Mesenchymal stem cell (in vitro differentiated cells and primary cell): Measurements from ENCODE around the gene ELAPOR2.

Experiments used
- DNase-seq: peaks from one replicate; pipeline ENCODE4 v3.0.0-alpha.2; 2013
- H2AFZ ChIP-seq: one replicate; pipeline ENCODE4 v1.6.1; 2013; ENCODE audit warnings: low read depth, mild to moderate bottlenecking, control low read depth, inconsistent platforms, low read length, moderate library complexity
- H2AK5ac ChIP-seq: 2 replicates; pipeline ENCODE4 v1.6.1; 2013; ENCODE audit warnings: low read length, moderate library complexity, mild to moderate bottlenecking, inconsistent platforms; ENCODE audit not compliant: severe bottlenecking
- H2BK120ac ChIP-seq: one replicate; pipeline ENCODE4 v1.6.1; 2013; ENCODE audit warnings: low read depth, mild to moderate bottlenecking, inconsistent platforms, low read length, moderate library complexity
- H2BK12ac ChIP-seq, 2 experiments: one replicate each; pipeline ENCODE4 v1.6.1; 2013; ENCODE audit warnings: inconsistent platforms in 2 of 2, low read length in 2 of 2, mild to moderate bottlenecking in 2 of 2, moderate library complexity in 2 of 2, control low read depth in 1 of 2
- H2BK15ac ChIP-seq: one replicate; pipeline ENCODE4 v1.6.1; 2013; ENCODE audit warnings: mild to moderate bottlenecking, low read depth, inconsistent platforms; ENCODE audit not compliant: poor library complexity, severe bottlenecking
- H2BK5ac ChIP-seq: 2 replicates; pipeline ENCODE4 v1.6.1; 2013; ENCODE audit warnings: low read depth, mild to moderate bottlenecking, low read length, control low read depth, inconsistent platforms; ENCODE audit not compliant: poor library complexity, severe bottlenecking
- H3K14ac ChIP-seq, 2 experiments: one replicate each; pipeline ENCODE4 v1.6.1; 2013; ENCODE audit warnings: inconsistent platforms in 2 of 2, low read length in 2 of 2, control low read depth in 1 of 2, mild to moderate bottlenecking in 1 of 2, moderate library complexity in 1 of 2
- H3K18ac ChIP-seq, 2 experiments: one replicate each; pipeline ENCODE4 v1.6.1; 2013; ENCODE audit warnings: inconsistent platforms in 2 of 2, low read length in 2 of 2, control low read depth in 1 of 2, low read depth in 1 of 2, mild to moderate bottlenecking in 1 of 2
- H3K23ac ChIP-seq, 2 experiments: one replicate each; pipeline ENCODE4 v1.6.1; 2013; ENCODE audit warnings: inconsistent platforms in 2 of 2, low read length in 2 of 2, mild to moderate bottlenecking in 2 of 2, moderate library complexity in 2 of 2, control low read depth in 1 of 2
- H3K27ac ChIP-seq: 2 replicates; pipeline ENCODE4 v1.5.1; 2013; ENCODE audit warnings: mild to moderate bottlenecking, moderate library complexity, low read length, control low read depth, inconsistent platforms; ENCODE audit not compliant: poor library complexity, severe bottlenecking
- H3K27me3 ChIP-seq, 2 experiments: 2 replicates each; pipeline versions ENCODE4 v1.6.1 to v1.7.0; 2013; ENCODE audit warnings: low read length in 2 of 2, mild to moderate bottlenecking in 2 of 2, moderate library complexity in 2 of 2, control low read depth in 1 of 2, inconsistent platforms in 1 of 2; ENCODE audit not compliant: control insufficient read depth in 1 of 2, insufficient read depth in 1 of 2
- H3K36me3 ChIP-seq, 2 experiments: 2 replicates each; pipeline versions ENCODE4 v1.6.1 to v1.7.0; 2013; ENCODE audit warnings: low read length in 2 of 2, control low read depth in 1 of 2, inconsistent platforms in 1 of 2, low read depth in 1 of 2, mild to moderate bottlenecking in 1 of 2; ENCODE audit not compliant: insufficient read depth in 2 of 2, control insufficient read depth in 1 of 2
- H3K4ac ChIP-seq, 2 experiments: one replicate each; pipeline ENCODE4 v1.6.1; 2013; ENCODE audit warnings: inconsistent platforms in 2 of 2, low read length in 2 of 2, mild to moderate bottlenecking in 2 of 2, moderate library complexity in 2 of 2, control low read depth in 1 of 2, low read depth in 1 of 2
- H3K4me1 ChIP-seq: 2 replicates; pipeline ENCODE4 v1.6.1; 2013; ENCODE audit warnings: low read depth, low read length, control low read depth; ENCODE audit not compliant: control insufficient read depth, insufficient read depth
- H3K4me2 ChIP-seq: 2 replicates; pipeline ENCODE4 v1.6.1; 2013; ENCODE audit warnings: low read length, mild to moderate bottlenecking, inconsistent platforms; ENCODE audit not compliant: poor library complexity, severe bottlenecking
- H3K4me3 ChIP-seq, 2 experiments: 2 replicates each; pipeline versions ENCODE4 v1.5.1 to v1.7.0; 2013; ENCODE audit warnings: low read length in 2 of 2, mild to moderate bottlenecking in 2 of 2, control low read depth in 1 of 2, low read depth in 1 of 2; ENCODE audit not compliant: insufficient read depth in 1 of 2
- H3K79me1 ChIP-seq: replicated peaks from 2 replicates; pipeline ENCODE4 v1.6.1; 2013; ENCODE audit warnings: mild to moderate bottlenecking, control low read depth, low read length, inconsistent platforms; ENCODE audit not compliant: poor library complexity, severe bottlenecking
- H3K9ac ChIP-seq: 2 replicates; pipeline ENCODE4 v1.7.0; 2013; ENCODE audit warnings: mild to moderate bottlenecking, low read length, moderate library complexity
- H3K9me3 ChIP-seq: 2 replicates; pipeline ENCODE4 v1.7.0; 2013; ENCODE audit warnings: mild to moderate bottlenecking, low read length; ENCODE audit not compliant: control insufficient read depth
- H4K8ac ChIP-seq: one replicate; pipeline ENCODE4 v1.6.1; 2013; ENCODE audit warnings: inconsistent platforms, mild to moderate bottlenecking, low read length, moderate library complexity
- H4K91ac ChIP-seq: one replicate; pipeline ENCODE4 v1.6.1; 2013; ENCODE audit warnings: mild to moderate bottlenecking, low read length, inconsistent platforms
- WGBS: methylation state at CpG from one replicate; pipeline ENCODE4 v1.1.7; 2013; ENCODE audit warnings: mixed read lengths; 5-methylcytosine and 5-hydroxymethylcytosine counted together

Gene ELAPOR2

DNA sequence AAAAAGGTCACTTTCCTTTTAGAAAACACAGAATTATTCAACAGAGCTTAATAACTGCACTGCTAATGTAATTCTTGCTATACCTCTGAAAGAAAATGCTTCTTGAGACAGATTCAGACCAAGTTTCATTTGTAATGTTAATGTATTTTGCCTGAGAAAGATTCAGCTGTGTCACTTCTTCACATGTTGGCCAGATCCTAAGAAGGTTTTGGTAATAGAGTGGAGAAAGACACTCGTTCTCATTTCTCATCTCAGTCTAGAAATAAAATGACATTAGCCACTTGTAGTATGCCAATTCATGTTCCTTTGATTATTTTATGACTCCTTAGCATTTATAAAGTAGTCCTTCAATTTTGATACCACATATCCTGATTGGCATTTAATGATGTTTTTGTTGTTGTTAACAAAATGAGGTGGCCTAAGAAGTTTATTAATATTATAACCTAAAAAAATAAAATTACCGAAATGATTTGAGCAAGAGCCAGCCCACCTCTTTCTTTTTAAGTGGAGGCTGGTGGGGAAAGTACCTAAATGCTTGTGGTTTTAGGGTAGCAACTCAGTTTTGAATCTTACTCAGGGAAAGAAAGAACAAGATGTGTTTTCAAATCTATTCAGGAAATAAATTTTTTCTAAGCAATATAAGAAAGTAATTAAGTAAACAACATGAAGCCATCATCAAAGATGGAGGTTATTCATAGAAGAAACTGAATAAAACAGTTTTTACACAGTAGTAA is 16.4 kb upstream of the ELAPOR2 start:
- Histone ChIP-seq H3K79me1 (no peaks in the 10 kb centered on the region), H3K23ac (no peak overlapping the region), H2BK5ac (no peak overlapping the region), H2BK12ac (no peak overlapping the region), H3K27me3 (no peaks in the 10 kb centered on the region), H3K4ac (no peak overlapping the region), H2AK5ac (no peak overlapping the region), H2AFZ (no peak overlapping the region), H4K91ac (no peak overlapping the region), H3K36me3 (no peaks in the 10 kb centered on the region), H2BK15ac (no peak overlapping the region), H3K4me3 (no peak overlapping the region), H3K18ac (no peak overlapping the region), H3K9ac (no peak overlapping the region), H3K9me3 (no peaks in the 10 kb centered on the region), H2BK120ac (no peak overlapping the region), H3K27ac (no peak overlapping the region), H4K8ac (no peak overlapping the region), H3K14ac (no peak overlapping the region), H3K4me2 (no peak overlapping the region), H3K4me1 (no peaks in the 10 kb centered on the region)
- WGBS = 100% methylated on average over 1 of the region's 2 CpGs
- no peak for DNase-seq

DNA sequence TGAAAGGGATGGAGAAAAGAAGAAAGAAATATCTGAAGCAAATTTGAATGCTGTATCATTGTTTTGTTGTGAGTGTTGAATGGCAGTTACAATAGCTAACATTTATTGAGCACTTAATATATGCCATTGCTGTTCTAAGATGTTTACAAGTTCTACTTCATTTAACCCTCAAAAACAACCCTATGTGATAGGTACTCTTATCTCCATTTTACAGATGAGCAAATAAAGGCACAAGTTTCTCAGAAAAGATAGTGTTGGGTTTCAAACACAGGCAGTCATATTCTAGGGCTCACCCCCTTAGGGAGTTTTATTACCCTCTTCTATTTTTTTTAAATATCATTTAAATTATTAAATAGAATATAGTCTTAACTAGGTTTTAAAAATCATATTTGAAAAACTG is 8.3 kb upstream of the ELAPOR2 start:
- H3K27me3 ChIP-seq = no peaks in the 10 kb centered on the region
- no peak overlapping the region for H3K4me3 ChIP-seq
- no peak overlapping the region for H2AK5ac ChIP-seq
- H4K91ac ChIP-seq = no peak overlapping the region
- H3K9me3 ChIP-seq = no peaks in the 10 kb centered on the region
- no peak overlapping the region for H3K18ac ChIP-seq
- H2BK120ac ChIP-seq = no peak overlapping the region
- no peak overlapping the region for H3K23ac ChIP-seq
- DNase-seq = no peak
- H3K14ac ChIP-seq = no peak overlapping the region
- no peak overlapping the region for H3K27ac ChIP-seq
- H4K8ac ChIP-seq = no peak overlapping the region
- no peaks in the 10 kb centered on the region for H3K79me1 ChIP-seq
- H2BK12ac ChIP-seq = no peak overlapping the region
- H2BK5ac ChIP-seq = no peak overlapping the region
- no peak overlapping the region for H3K9ac ChIP-seq
- no peak overlapping the region for H2BK15ac ChIP-seq
- H3K4me1 ChIP-seq = no peaks in the 10 kb centered on the region
- no peaks in the 10 kb centered on the region for H3K36me3 ChIP-seq
- H3K4ac ChIP-seq = no peak overlapping the region
- no peak overlapping the region for H2AFZ ChIP-seq
- no peak overlapping the region for H3K4me2 ChIP-seq

DNA sequence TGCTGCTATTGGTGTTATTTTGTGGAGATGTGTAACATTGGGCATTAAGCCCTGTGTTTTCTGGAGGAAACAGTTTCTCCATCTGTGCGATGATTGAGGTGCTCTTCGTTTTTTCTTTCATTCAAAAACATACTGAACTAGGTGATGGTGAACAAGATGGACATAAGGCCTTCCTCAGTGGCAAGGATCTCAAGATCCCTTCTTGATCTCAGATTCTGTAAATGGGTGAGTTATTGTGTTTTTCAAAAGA is 759 bp upstream of the ELAPOR2 start:
- Histone ChIP-seq H3K4me1 (peaks cover 4% of the 10 kb centered on the region), H3K4ac (no peak overlapping the region), H3K9me3 (no peaks in the 10 kb centered on the region), H3K23ac (no peak overlapping the region), H2BK15ac (no peak overlapping the region), H3K4me2 (no peak overlapping the region), H2AK5ac (no peak overlapping the region), H3K27ac (no peak overlapping the region), H3K14ac (no peak overlapping the region), H2AFZ (no peak overlapping the region), H3K79me1 (no peaks in the 10 kb centered on the region), H2BK12ac (no peak overlapping the region), H3K9ac (peak overlapping the region; percentile 83), H4K91ac (no peak overlapping the region), H3K27me3 (peaks cover 4 to 10% of the 10 kb centered on the region in 2 experiments), H3K4me3 (peak overlapping the region in 1 of 2 experiments; percentile 86), H3K18ac (no peak overlapping the region), H4K8ac (no peak overlapping the region), H2BK5ac (no peak overlapping the region), H2BK120ac (no peak overlapping the region), H3K36me3 (no peaks in the 10 kb centered on the region)
- no peak for DNase-seq
- WGBS = 74% methylated on average over 2 of the region's 2 CpGs

DNA sequence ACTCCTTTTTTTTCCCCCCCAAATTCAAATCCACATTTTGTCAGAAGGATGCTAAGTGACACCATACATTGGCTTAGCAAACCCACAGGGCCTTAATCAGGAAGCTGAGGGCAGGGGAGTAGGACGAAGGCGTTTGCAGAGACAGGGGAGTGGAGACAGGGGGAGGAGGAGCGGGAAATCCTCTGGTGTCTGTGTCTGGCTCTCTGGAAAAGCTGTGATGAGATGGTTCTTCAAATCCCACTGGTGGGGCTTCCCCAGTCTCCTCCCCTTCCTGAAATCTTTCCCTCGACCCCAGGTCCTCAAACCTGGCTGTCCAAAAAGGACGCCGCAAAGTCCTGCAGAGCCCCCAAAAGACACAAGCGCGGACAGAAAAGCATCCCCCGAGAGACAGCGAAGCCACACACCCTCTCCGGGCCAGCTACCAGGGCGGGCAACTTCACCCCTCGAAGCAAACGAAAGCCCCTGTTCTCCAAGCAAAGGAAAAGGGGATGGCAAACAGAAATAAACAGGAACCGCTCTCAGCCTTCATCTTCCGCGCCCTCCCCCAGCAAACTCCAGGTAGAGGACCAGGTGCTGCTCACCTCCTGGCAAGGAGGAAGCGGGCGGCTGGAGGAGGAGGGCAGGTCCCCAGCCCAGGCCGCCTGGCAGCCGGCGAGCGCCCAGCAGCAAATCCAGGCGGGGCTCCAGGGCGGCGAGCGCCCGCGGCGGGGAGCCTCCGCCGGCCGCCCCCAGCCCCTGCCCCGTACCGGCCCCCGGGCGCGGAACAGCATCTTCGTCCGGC is 520 bp downstream of the ELAPOR2 start:
- WGBS = 0% methylated on average over 22 of the region's 40 CpGs
- peak overlapping the region; percentile 62 to 92 for H3K4me3 ChIP-seq
- H3K23ac ChIP-seq = no peak overlapping the region
- H2BK15ac ChIP-seq = no peak overlapping the region
- H3K27ac ChIP-seq = no peak overlapping the region
- H2AFZ ChIP-seq = peak overlapping the region; percentile 60
- peaks cover 4 to 13% of the 10 kb centered on the region in 2 experiments for H3K27me3 ChIP-seq
- peak; percentile 24 for DNase-seq
- peak overlapping the region; percentile 87 for H3K9ac ChIP-seq
- H3K9me3 ChIP-seq = no peaks in the 10 kb centered on the region
- H2BK120ac ChIP-seq = no peak overlapping the region
- no peak overlapping the region for H3K18ac ChIP-seq
- H3K4me2 ChIP-seq = peak overlapping the region; percentile 88
- H4K91ac ChIP-seq = no peak overlapping the region
- peaks cover 0 to 3% of the 10 kb centered on the region in 2 experiments for H3K36me3 ChIP-seq
- no peak overlapping the region for H2AK5ac ChIP-seq
- H2BK12ac ChIP-seq = no peak overlapping the region
- no peaks in the 10 kb centered on the region for H3K79me1 ChIP-seq
- peaks cover 4% of the 10 kb centered on the region for H3K4me1 ChIP-seq
- no peak overlapping the region for H4K8ac ChIP-seq
- H2BK5ac ChIP-seq = no peak overlapping the region
- H3K4ac ChIP-seq = no peak overlapping the region
- no peak overlapping the region for H3K14ac ChIP-seq
